Common myeloid progenitor, CD34-positive (primary cell): ENCODE data around the gene LMF1.
A peak's percentile ranks its signal among the peaks of the same experiment; 100 is the strongest.

Source experiments
- CTCF ChIA-PET: fragments of 350-600 bp; sonication (Branson Sonifier 250); formaldehyde crosslinking; loops from one replicate; lab custom pipeline; 2021; ENCODE audit warnings: antibody characterized with exemption; lab: Charles Lee
- POLR2A ChIA-PET: fragments of 350-600 bp; sonication (Branson Sonifier 250); formaldehyde crosslinking; loops from one replicate; lab custom pipeline; 2021; ENCODE audit warnings: antibody characterized with exemption; lab: Charles Lee
- DNase-seq, 3 donors: peaks; one replicate each; pipeline versions ENCODE4 v3.0.0 to v3.0.0-alpha.2; 2013
- H3K27ac ChIP-seq, 2 experiments: 1 replicate in 1 of 2; 2 replicates in 1 of 2; pipeline ENCODE4 v1.7.0; 2013; ENCODE audit warnings: inconsistent platforms in 2 of 2, low read length in 2 of 2, mild to moderate bottlenecking in 2 of 2, low read depth in 1 of 2, moderate library complexity in 1 of 2; ENCODE audit not compliant: severe bottlenecking in 2 of 2, insufficient read depth in 1 of 2, poor library complexity in 1 of 2
- H3K27me3 ChIP-seq, 5 experiments: replicated peaks in 2 of 5; 1 replicate in 3 of 5; 2 replicates in 2 of 5; pipeline versions ENCODE4 v1.6.1 to v1.7.0; 2013; ENCODE audit warnings: low read length in 4 of 5, mild to moderate bottlenecking in 2 of 5, moderate library complexity in 2 of 5, inconsistent platforms in 1 of 5; ENCODE audit not compliant: insufficient read depth in 5 of 5, control insufficient read depth in 4 of 5
- H3K36me3 ChIP-seq, 4 experiments: 1 replicate in 2 of 4; 2 replicates in 2 of 4; pipeline versions ENCODE4 v1.6.1 to v1.7.0; 2013; ENCODE audit warnings: low read length in 3 of 4, control low read depth in 1 of 4, mild to moderate bottlenecking in 1 of 4; ENCODE audit not compliant: control insufficient read depth in 4 of 4, insufficient read depth in 4 of 4
- H3K4me1 ChIP-seq, 4 experiments: 1 replicate in 3 of 4; 2 replicates in 1 of 4; pipeline versions ENCODE4 v1.6.1 to v1.7.1; 2013; ENCODE audit warnings: low read length in 3 of 4, mild to moderate bottlenecking in 3 of 4, control low read depth in 1 of 4, inconsistent platforms in 1 of 4, moderate library complexity in 1 of 4; ENCODE audit not compliant: control insufficient read depth in 4 of 4, insufficient read depth in 4 of 4; ENCODE audit errors: control extremely low read depth in 1 of 4
- H3K4me3 ChIP-seq, 7 experiments: 1 replicate in 4 of 7; 2 replicates in 3 of 7; pipeline versions ENCODE4 v1.5.1 to v1.7.0; 2013; ENCODE audit warnings: mild to moderate bottlenecking in 7 of 7, low read length in 6 of 7, moderate library complexity in 6 of 7, inconsistent platforms in 2 of 7, low read depth in 2 of 7, control low read depth in 1 of 7; ENCODE audit not compliant: insufficient read depth in 4 of 7, control insufficient read depth in 1 of 7; ENCODE audit errors: extremely low read depth in 1 of 7
- H3K9me3 ChIP-seq, 5 experiments: 1 replicate in 4 of 5; 2 replicates in 1 of 5; pipeline versions ENCODE4 v1.6.1 to v1.7.1; 2013; ENCODE audit warnings: low read length in 4 of 5, mild to moderate bottlenecking in 2 of 5, inconsistent platforms in 1 of 5, low read depth in 1 of 5, moderate library complexity in 1 of 5; ENCODE audit not compliant: control insufficient read depth in 4 of 5, insufficient read depth in 2 of 5; ENCODE audit errors: control extremely low read depth in 1 of 5
- WGBS: methylation state at CpG from one replicate; pipeline ENCODE4 v1.1.5; 2013; ENCODE audit not compliant: insufficient coverage; 5-methylcytosine and 5-hydroxymethylcytosine counted together

Gene LMF1

GRCh38 chr16:1002399-1003166, 31.8 kb upstream of the LMF1 start:
- Histone ChIP-seq H3K4me1 (peaks cover 0 to 19% (median 15%) of the 10 kb centered on the region in 4 experiments), H3K4me3 (no peak overlapping the region), H3K27me3 (peaks cover 0 to 31% (median 7%) of the 10 kb centered on the region in 5 experiments), H3K9me3 (peaks cover 0 to 7% (median 0%) of the 10 kb centered on the region in 5 experiments), H3K27ac (no peak overlapping the region), H3K36me3 (no peaks in the 10 kb centered on the region)
- peak in 2 of 3 donors; percentile 23 to 35 for DNase-seq
- POLR2A ChIA-PET = no interaction called here
- 96% methylated on average over 46 of the region's 46 CpGs for WGBS
- CTCF ChIA-PET = no interaction called here

GRCh38 chr16:1001096-1001495, 30.3 kb upstream of the LMF1 start:
- H3K4me1 ChIP-seq = peaks cover 0 to 24% (median 21%) of the 10 kb centered on the region in 4 experiments
- POLR2A ChIA-PET = interaction anchor here (1.1 kb wide), 1 partner anchor 9 kb away, joined by 3 read pairs; no protein-coding TSS in a partner anchor

GRCh38 chr16:1000608-1001007, 29.8 kb upstream of the LMF1 start:
- Histone ChIP-seq H3K9me3 (peaks cover 0 to 23% (median 17%) of the 10 kb centered on the region in 5 experiments), H3K27me3 (peaks cover 0 to 43% (median 4%) of the 10 kb centered on the region in 5 experiments), H3K4me3 (no peak overlapping the region), H3K27ac (no peak overlapping the region), H3K4me1 (peaks cover 0 to 24% (median 21%) of the 10 kb centered on the region in 4 experiments), H3K36me3 (no peaks in the 10 kb centered on the region)
- WGBS = 95% methylated on average over 17 of the region's 17 CpGs
- no peak for DNase-seq
- ChIA-PET POLR2A (interaction anchor here (1.1 kb wide), 1 partner anchor 10 kb away, joined by 3 read pairs; no protein-coding TSS in a partner anchor), CTCF (no interaction called here)

More at GRCh38 chr16:1001096-1001495, 30.3 kb upstream of the LMF1 start:
- no peaks in the 10 kb centered on the region for H3K36me3 ChIP-seq
- peaks cover 0 to 18% (median 12%) of the 10 kb centered on the region in 5 experiments for H3K9me3 ChIP-seq
- CTCF ChIA-PET = no interaction called here
- H3K4me3 ChIP-seq = no peak overlapping the region
- no peak overlapping the region for H3K27ac ChIP-seq
- WGBS = 97% methylated on average over 11 of the region's 11 CpGs
- H3K27me3 ChIP-seq = peaks cover 0 to 38% (median 4%) of the 10 kb centered on the region in 5 experiments
- no peak for DNase-seq

- Histone ChIP-seq H3K4me3 (no peak overlapping the region), H3K4me1 (peaks cover 0 to 24% (median 21%) of the 10 kb centered on the region in 4 experiments), H3K27ac (no peak overlapping the region), H3K36me3 (no peaks in the 10 kb centered on the region), H3K27me3 (peaks cover 0 to 46% (median 4%) of the 10 kb centered on the region in 5 experiments), H3K9me3 (peaks cover 0 to 32% (median 26%) of the 10 kb centered on the region in 5 experiments)
- POLR2A ChIA-PET = no interaction called here
- no peak for DNase-seq
- WGBS = 97% methylated on average over 11 of the region's 11 CpGs
- CTCF ChIA-PET = interaction anchor here (2.1 kb wide), 1 partner anchor 26 kb away, joined by 4 read pairs; no protein-coding TSS in a partner anchor
Observed at GRCh38 chr16:999677-1000076, 28.9 kb upstream of the LMF1 start.

- Histone ChIP-seq H3K36me3 (no peaks in the 10 kb centered on the region), H3K27ac (no peak overlapping the region), H3K9me3 (peaks cover 0 to 37% (median 30%) of the 10 kb centered on the region in 5 experiments), H3K4me3 (no peak overlapping the region), H3K4me1 (peaks cover 0 to 14% (median 13%) of the 10 kb centered on the region in 4 experiments), H3K27me3 (peaks cover 0 to 46% (median 4%) of the 10 kb centered on the region in 5 experiments)
- 92% methylated on average over 8 of the region's 11 CpGs for WGBS
- POLR2A ChIA-PET = no interaction called here
- DNase-seq = no peak
- CTCF ChIA-PET = interaction anchor here (2.1 kb wide), 1 partner anchor 25 kb away, joined by 4 read pairs; no protein-coding TSS in a partner anchor
Observed at GRCh38 chr16:998615-999014, 27.8 kb upstream of the LMF1 start.

- Histone ChIP-seq H3K4me3 (no peak overlapping the region), H3K4me1 (peaks cover 0 to 12% (median 10%) of the 10 kb centered on the region in 4 experiments), H3K27ac (no peak overlapping the region), H3K27me3 (peaks cover 0 to 46% (median 4%) of the 10 kb centered on the region in 5 experiments), H3K9me3 (peaks cover 0 to 37% (median 30%) of the 10 kb centered on the region in 5 experiments), H3K36me3 (no peaks in the 10 kb centered on the region)
- POLR2A ChIA-PET = no interaction called here
- no peak for DNase-seq
- WGBS = 94% methylated on average over 11 of the region's 11 CpGs
- CTCF ChIA-PET = interaction anchor here (2.1 kb wide), 1 partner anchor 24 kb away, joined by 4 read pairs; no protein-coding TSS in a partner anchor
Observed at GRCh38 chr16:998211-998610, 27.4 kb upstream of the LMF1 start.
